GM19035 (cell line): ENCODE results near the gene TLK2.
A peak's percentile ranks its signal among the peaks of the same experiment; 100 is the strongest.
"Not testable (repeated sequence)": the region's sequence is repeated elsewhere in the genome, so short reads cannot be mapped to it uniquely, and the experiment has no call there.

Experiments
- ATAC-seq: cut with Tn5 transposase; IDR thresholded peaks from one replicate; pipeline ENCODE4 v1.9.1; 2021; ENCODE audit not compliant: unreplicated experiment

TLK2 gene

GRCh38 chr17:62478424-62478879 is at the start of gene TLK2:
TLK2 (plus strand) TSS chr17:62478825; CDS start chr17:62481126, 2,301 bp downstream.
- ATAC-seq, result peak; percentile 70

GRCh38 chr17:62435251-62435650 is 43.4 kb upstream of the TLK2 start:
- ATAC-seq, result not testable (repeated sequence)

GRCh38 chr17:62441181-62441580 is 37.4 kb upstream of the TLK2 start:
- not testable (repeated sequence) for ATAC-seq

- no peak for ATAC-seq
Measured at GRCh38 chr17:62444063-62444462, 34.6 kb upstream of the TLK2 start.

GRCh38 chr17:62445791-62446190 is 32.8 kb upstream of the TLK2 start:
- not testable (repeated sequence) for ATAC-seq

- not testable (repeated sequence) for ATAC-seq
Measured at GRCh38 chr17:62452195-62452594, 26.4 kb upstream of the TLK2 start.

- ATAC-seq, result not testable (repeated sequence)
Measured at GRCh38 chr17:62453041-62453440, 25.6 kb upstream of the TLK2 start.

- ATAC-seq, result peak; percentile 28
Measured at GRCh38 chr17:62453656-62454055, 25.0 kb upstream of the TLK2 start.

- ATAC-seq, result peak; percentile 54
Measured at GRCh38 chr17:62454111-62454510, 24.5 kb upstream of the TLK2 start.

- no peak for ATAC-seq
Measured at GRCh38 chr17:62456016-62456415, 22.6 kb upstream of the TLK2 start.

- ATAC-seq, result not testable (repeated sequence)
Measured at GRCh38 chr17:62458483-62458882, 20.1 kb upstream of the TLK2 start.

- ATAC-seq, result not testable (repeated sequence)
Measured at GRCh38 chr17:62464422-62464821, 14.2 kb upstream of the TLK2 start.

- ATAC-seq, result not testable (repeated sequence)
Measured at GRCh38 chr17:62465271-62465670, 13.4 kb upstream of the TLK2 start.

GRCh38 chr17:62470666-62471379 is 7.8 kb upstream of the TLK2 start:
- not testable (repeated sequence) for ATAC-seq

GRCh38 chr17:62471380-62471880 is 7.2 kb upstream of the TLK2 start:
- not testable (repeated sequence) for ATAC-seq

- ATAC-seq, result not testable (repeated sequence)
Measured at GRCh38 chr17:62473030-62473982, 5.3 kb upstream of the TLK2 start.

- not testable (repeated sequence) for ATAC-seq
Measured at GRCh38 chr17:62477111-62477510, 1.5 kb upstream of the TLK2 start.

- ATAC-seq, result peak; percentile 31
Measured at GRCh38 chr17:62477718-62478408, 762 bp upstream of the TLK2 start.

GRCh38 chr17:62478880-62479638 is 434 bp downstream of the TLK2 start:
- peak; percentile 33 for ATAC-seq

- ATAC-seq, result not testable (repeated sequence)
Measured at GRCh38 chr17:62479639-62480258, 1.1 kb downstream of the TLK2 start.
